ENCODE results near the gene UCK1. TPM values are rescaled to one million over a fixed set of nuclear protein-coding genes. Genes with fewer than 3 reads are reported as not detected.

The UCK1 gene
- total RNA-seq, 4 donors from 2014 or later, result 32.7 to 45.7 (median 41.8) TPM

DNA sequence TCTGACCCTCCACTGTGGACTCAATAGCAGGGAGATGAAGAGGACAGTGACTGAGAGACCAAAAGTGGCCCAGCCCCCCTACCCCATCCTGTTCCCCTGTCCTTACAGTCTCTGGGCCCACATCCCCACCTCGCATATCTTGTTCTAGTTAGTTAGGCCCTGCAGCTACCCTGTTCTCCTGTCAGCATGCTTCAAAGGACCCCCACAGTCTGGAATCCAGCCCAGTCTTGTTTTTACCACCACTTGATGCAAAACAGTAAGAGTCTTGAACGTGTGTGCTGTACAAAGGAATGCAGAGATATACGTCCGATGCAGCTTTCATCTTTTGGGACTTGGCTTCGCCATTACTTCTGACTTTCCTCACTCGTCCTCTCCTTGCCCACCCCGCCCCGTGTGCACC lies 40.5 kb downstream of the UCK1 start:
- no peak for DNase-seq (ENCODE audit: low spot score in 2 of 2)
- Histone ChIP-seq H3K9me3 (no peaks in the 10 kb centered on the region), H3K4me1 (no peaks in the 10 kb centered on the region), H3K27me3 (no peaks in the 10 kb centered on the region), H3K4me3 (no peak overlapping the region), H3K27ac (no peak overlapping the region), H3K36me3 (peaks cover 2 to 100% (median 57%) of the 10 kb centered on the region in 3 donors)
- WGBS, 2 donors, result 66 to 71% methylated on average over 8 of the region's 8 CpGs
- no peak for TF ChIP-seq POLR2A (IDR thresholded peaks at IDR 0.05)
- no peak for TF ChIP-seq EP300 (IDR thresholded peaks at IDR 0.05)
- TF ChIP-seq, protein P1, sequence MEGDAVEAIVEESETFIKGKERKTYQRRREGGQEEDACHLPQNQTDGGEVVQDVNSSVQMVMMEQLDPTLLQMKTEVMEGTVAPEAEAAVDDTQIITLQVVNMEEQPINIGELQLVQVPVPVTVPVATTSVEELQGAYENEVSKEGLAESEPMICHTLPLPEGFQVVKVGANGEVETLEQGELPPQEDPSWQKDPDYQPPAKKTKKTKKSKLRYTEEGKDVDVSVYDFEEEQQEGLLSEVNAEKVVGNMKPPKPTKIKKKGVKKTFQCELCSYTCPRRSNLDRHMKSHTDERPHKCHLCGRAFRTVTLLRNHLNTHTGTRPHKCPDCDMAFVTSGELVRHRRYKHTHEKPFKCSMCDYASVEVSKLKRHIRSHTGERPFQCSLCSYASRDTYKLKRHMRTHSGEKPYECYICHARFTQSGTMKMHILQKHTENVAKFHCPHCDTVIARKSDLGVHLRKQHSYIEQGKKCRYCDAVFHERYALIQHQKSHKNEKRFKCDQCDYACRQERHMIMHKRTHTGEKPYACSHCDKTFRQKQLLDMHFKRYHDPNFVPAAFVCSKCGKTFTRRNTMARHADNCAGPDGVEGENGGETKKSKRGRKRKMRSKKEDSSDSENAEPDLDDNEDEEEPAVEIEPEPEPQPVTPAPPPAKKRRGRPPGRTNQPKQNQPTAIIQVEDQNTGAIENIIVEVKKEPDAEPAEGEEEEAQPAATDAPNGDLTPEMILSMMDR (IDR thresholded peaks at IDR 0.05), result no peak

DNA sequence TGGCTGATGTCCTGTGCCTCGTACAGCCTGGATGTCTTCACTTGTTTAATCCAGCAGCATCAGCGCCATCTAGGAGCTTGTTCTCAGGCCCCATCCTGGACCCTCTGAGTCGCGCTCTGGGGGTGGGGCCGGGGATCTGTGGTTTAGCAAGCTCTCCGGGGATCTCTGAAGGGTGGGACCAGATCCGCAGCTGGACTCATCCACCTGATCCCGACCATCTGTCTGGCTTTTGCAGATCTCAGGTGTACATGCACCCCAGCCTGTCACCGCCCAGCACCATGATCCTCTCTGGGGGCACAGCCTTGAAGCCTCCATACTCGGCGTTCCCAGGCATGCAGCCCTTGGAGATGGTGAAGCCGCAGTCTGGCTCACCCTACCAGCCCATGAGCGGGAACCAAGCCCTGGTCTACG lies 43.4 kb downstream of the UCK1 start:
- DNase-seq (ENCODE audit: low spot score in 2 of 2), result no peak
- Histone ChIP-seq H3K27me3 (no peaks in the 10 kb centered on the region), H3K4me3 (no peak overlapping the region), H3K4me1 (no peaks in the 10 kb centered on the region), H3K36me3 (peaks cover 3 to 100% (median 71%) of the 10 kb centered on the region in 3 donors), H3K9me3 (no peaks in the 10 kb centered on the region), H3K27ac (no peak overlapping the region)
- 76 to 77% methylated on average over 14 of the region's 14 CpGs for WGBS, 2 donors
- TF ChIP-seq, protein P1 (IDR thresholded peaks at IDR 0.05), result no peak
- TF ChIP-seq EP300 (IDR thresholded peaks at IDR 0.05) (no peak), POLR2A (IDR thresholded peaks at IDR 0.05) (no peak)

DNA sequence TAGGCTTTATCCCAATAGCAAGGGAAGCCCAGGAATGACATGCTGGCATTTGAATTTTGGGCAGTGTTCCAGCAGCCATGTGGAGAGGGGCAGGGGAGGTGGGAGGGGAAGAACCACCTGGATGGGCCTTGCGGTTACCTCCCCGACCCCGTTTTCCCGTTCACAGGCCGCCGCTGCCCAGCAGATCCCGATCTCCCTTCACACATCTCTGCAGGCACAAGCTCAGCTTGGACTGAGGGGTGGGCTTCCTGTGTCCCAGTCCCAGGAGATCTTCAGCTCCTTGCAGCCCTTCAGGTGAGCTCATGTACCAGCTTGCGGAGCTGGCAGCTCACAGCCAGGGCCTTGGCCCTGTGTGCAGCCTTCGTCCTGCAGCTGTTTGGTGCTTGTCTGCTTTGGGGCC lies 44.1 kb downstream of the UCK1 start:
- 90 to 93% methylated on average over 7 to 9 of the region's 9 CpGs for WGBS, 2 donors
- H3K36me3 ChIP-seq, result peaks cover 8 to 100% (median 71%) of the 10 kb centered on the region in 3 donors

DNA sequence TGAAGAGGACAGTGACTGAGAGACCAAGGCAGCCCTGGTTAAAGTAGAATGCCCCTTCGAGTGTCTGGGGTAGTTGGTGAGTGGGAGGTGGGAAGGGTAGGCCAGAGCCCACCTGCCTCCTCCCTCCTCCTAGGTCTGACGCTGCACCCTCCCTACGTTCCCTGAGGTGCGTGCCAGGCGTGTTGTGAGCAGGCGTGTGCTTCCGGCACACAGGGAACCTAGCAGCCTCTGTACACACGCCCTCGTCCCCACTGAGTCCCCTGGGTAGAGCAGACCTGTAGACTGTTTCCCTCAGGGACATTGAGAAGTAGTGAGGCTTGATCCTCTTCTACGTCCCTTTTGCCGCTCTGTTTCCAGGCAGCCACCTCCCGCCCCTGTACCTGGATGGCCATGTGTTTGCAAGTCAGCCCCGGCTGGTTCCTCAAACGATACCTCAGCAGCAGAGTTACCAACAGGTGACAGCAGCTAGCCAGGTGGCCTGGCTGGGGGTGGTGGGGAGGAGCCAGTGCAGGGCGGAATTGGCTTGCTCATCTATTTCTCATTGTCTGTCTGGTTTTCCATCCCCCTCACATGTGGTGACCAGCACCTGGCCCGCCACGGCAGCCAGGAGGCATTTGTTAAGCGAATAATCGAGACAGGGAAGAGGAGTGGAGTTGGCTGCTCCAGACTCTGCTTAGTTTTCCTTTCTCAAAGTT lies 45.2 kb downstream of the UCK1 start:
- Histone ChIP-seq H3K4me1 (no peaks in the 10 kb centered on the region), H3K9me3 (no peaks in the 10 kb centered on the region), H3K27me3 (no peaks in the 10 kb centered on the region), H3K36me3 (peaks cover 11 to 99% (median 70%) of the 10 kb centered on the region in 3 donors), H3K27ac (no peak overlapping the region), H3K4me3 (no peak overlapping the region)
- DNase-seq (ENCODE audit: low spot score in 2 of 2), result no peak
- 83 to 90% methylated on average over 19 of the region's 19 CpGs for WGBS, 2 donors
- TF ChIP-seq EP300 (IDR thresholded peaks at IDR 0.05), result no peak

More for the DNA sequence above, 44.1 kb downstream of the UCK1 start:
- H3K4me3 ChIP-seq, result no peak overlapping the region
- TF ChIP-seq, protein P1 (IDR thresholded peaks at IDR 0.05), result no peak
- TF ChIP-seq POLR2A (IDR thresholded peaks at IDR 0.05), result no peak
- TF ChIP-seq EP300 (IDR thresholded peaks at IDR 0.05), result no peak
- no peaks in the 10 kb centered on the region for H3K9me3 ChIP-seq
- no peaks in the 10 kb centered on the region for H3K4me1 ChIP-seq
- no peak overlapping the region for H3K27ac ChIP-seq
- no peak for DNase-seq (ENCODE audit: low spot score in 2 of 2)
- H3K27me3 ChIP-seq, result no peaks in the 10 kb centered on the region

DNA sequence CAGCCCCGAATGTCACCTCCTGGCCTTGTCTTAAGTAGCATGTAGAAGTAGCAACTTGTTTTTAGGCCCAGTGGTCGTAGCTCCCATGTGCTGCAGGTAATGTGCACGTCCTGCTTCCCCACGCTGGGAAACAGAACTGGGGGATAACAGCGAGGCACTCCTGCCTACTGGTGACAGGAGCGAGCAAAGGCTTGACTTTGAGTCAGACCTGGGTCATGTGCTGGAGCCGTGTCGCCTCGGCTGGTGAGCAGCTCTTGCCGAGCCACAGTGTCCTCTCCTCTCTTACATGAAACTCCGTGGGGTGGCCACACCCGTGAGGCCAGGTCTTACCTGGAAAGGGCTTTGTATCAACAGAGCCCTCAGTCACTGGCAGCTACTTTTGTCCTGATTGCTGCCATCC lies 45.9 kb downstream of the UCK1 start:
- WGBS, 2 donors, result 85 to 93% methylated on average over 9 of the region's 12 CpGs
- Histone ChIP-seq H3K27ac (no peak overlapping the region), H3K36me3 (peaks cover 11 to 99% (median 76%) of the 10 kb centered on the region in 3 donors), H3K4me1 (no peaks in the 10 kb centered on the region), H3K4me3 (no peak overlapping the region), H3K27me3 (no peaks in the 10 kb centered on the region), H3K9me3 (no peaks in the 10 kb centered on the region)
- TF ChIP-seq POLR2A (IDR thresholded peaks at IDR 0.05), result no peak
- TF ChIP-seq, protein P1 (IDR thresholded peaks at IDR 0.05), result no peak
- no peak for TF ChIP-seq EP300 (IDR thresholded peaks at IDR 0.05)
- no peak for DNase-seq (ENCODE audit: low spot score in 2 of 2)
